CD4-positive, alpha-beta memory T cell (primary cell): ENCODE data around the gene RUSC2. TPM values are rescaled to one million over a fixed set of nuclear protein-coding genes. Genes with fewer than 3 reads are reported as not detected.

ENCODE experiments used
- CTCF ChIA-PET: fragments of 350-600 bp; sonication (Branson Sonifier 250); formaldehyde crosslinking; loops from one replicate; lab custom pipeline; 2021; ENCODE audit warnings: inconsistent platforms; ENCODE audit not compliant: partially characterized antibody; lab: Charles Lee
- POLR2A ChIA-PET: fragments of 350-600 bp; sonication (Branson Sonifier 250); formaldehyde crosslinking; loops from one replicate; lab custom pipeline; 2021; ENCODE audit not compliant: partially characterized antibody; lab: Charles Lee
- DNase-seq, 5 donors: peaks; one replicate each; pipeline versions ENCODE4 v3.0.0 to v3.0.0-alpha.2; 2020 to 2022; ENCODE audit warnings: mixed read lengths in 1 of 5
- H3K27ac ChIP-seq: one replicate; pipeline ENCODE4 v1.7.0; 2013; ENCODE audit warnings: low read depth, low read length
- H3K27me3 ChIP-seq: 2 replicates; pipeline ENCODE4 v1.7.0; 2013; ENCODE audit warnings: mild to moderate bottlenecking, low read length, moderate library complexity; ENCODE audit not compliant: insufficient read depth
- H3K36me3 ChIP-seq: 2 replicates; pipeline ENCODE4 v1.7.0; 2013; ENCODE audit warnings: mild to moderate bottlenecking, low read length, moderate library complexity; ENCODE audit not compliant: insufficient read depth
- H3K4me1 ChIP-seq: 2 replicates; pipeline ENCODE4 v1.7.0; 2013; ENCODE audit warnings: mild to moderate bottlenecking, low read length, moderate library complexity; ENCODE audit not compliant: insufficient read depth
- H3K4me3 ChIP-seq, 2 donors: one replicate each; pipeline ENCODE4 v1.7.0; 2013; ENCODE audit warnings: low read length in 2 of 2, mild to moderate bottlenecking in 1 of 2
- H3K9me3 ChIP-seq, 2 donors: one replicate each; pipeline ENCODE4 v1.7.0; 2013; ENCODE audit warnings: low read length in 2 of 2, control low read depth in 1 of 2; ENCODE audit not compliant: control insufficient read depth in 1 of 2
- H3K27ac Mint-ChIP-seq, 7 donors: one replicate each; pipeline ENCODE4 v1.8.0; 2020 to 2021; ENCODE audit warnings: mixed read lengths in 7 of 7, mild to moderate bottlenecking in 6 of 7, inconsistent platforms in 3 of 7, moderate library complexity in 3 of 7
- H3K27me3 Mint-ChIP-seq, 2 donors: one replicate each; pipeline ENCODE4 v1.8.0; 2020 to 2021; ENCODE audit warnings: mixed read lengths in 2 of 2
- H3K36me3 Mint-ChIP-seq, 2 donors: one replicate each; pipeline ENCODE4 v1.8.0; 2020 to 2021; ENCODE audit warnings: mixed read lengths in 2 of 2, inconsistent platforms in 1 of 2, mild to moderate bottlenecking in 1 of 2
- H3K4me1 Mint-ChIP-seq, 4 donors: one replicate each; pipeline ENCODE4 v1.8.0; 2020 to 2021; ENCODE audit warnings: mixed read lengths in 4 of 4, mild to moderate bottlenecking in 1 of 4
- H3K4me3 Mint-ChIP-seq, 8 donors: one replicate each; pipeline ENCODE4 v1.8.0; 2020 to 2021; ENCODE audit warnings: mixed read lengths in 8 of 8, mild to moderate bottlenecking in 7 of 8, moderate library complexity in 6 of 8, inconsistent platforms in 3 of 8
- H3K9me3 Mint-ChIP-seq, 8 donors: one replicate each; pipeline ENCODE4 v1.8.0; 2020 to 2021; ENCODE audit warnings: mixed read lengths in 8 of 8, mild to moderate bottlenecking in 5 of 8, inconsistent platforms in 3 of 8, moderate library complexity in 1 of 8
- intact Hi-C: fragments of 100-400 bp; cut with micrococcal nuclease; formaldehyde crosslinking; loops from one replicate; pipeline ENCODE4 v1.15.1; 2023
- polyA plus RNA-seq, 2 donors: library from polyadenylated mRNA; unstranded; fragments of 300-500 nt; fragmentation: Illumina TruSeq; gene quantifications; one replicate each; pipeline ENCODE4 v1.2.3, GENCODE V29; 2021
- total RNA-seq, 2 experiments: library from RNA; stranded (reverse); gene quantifications; one replicate each; pipeline ENCODE4 v1.2.3, GENCODE V29; 2021

Gene RUSC2
- under 1 TPM; 0.50 to 0.55 TPM for total RNA-seq
- under 1 TPM in 1 of 2 donors, not detected in 1; 0.05 TPM for polyA plus RNA-seq

GRCh38 chr9:35489313-35490154 lies at the start of gene RUSC2:
TSS of gene RUSC2 (plus strand) at chr9:35490111. CDS start at chr9:35546522, 56,411 bp downstream.
- intact Hi-C loops: loop anchor here (10.0 kb wide), 1 partner anchor 395 kb away; no protein-coding TSS in a partner anchor
- DNase-seq: peak in 4 of 5 donors; percentile 16 to 30 (median 24)
- no peaks in the 10 kb centered on the region for H3K9me3 ChIP-seq
- POLR2A ChIA-PET: no interaction called here
- Mint-ChIP-seq H3K27ac (peak within 1 kb of the TSS in 3 of 7 donors; percentile 31 to 36 (median 35)), H3K9me3 (no peaks in the 10 kb centered on the region), H3K27me3 (peaks cover 16 to 23% of the 10 kb centered on the region in 2 donors), H3K4me3 (peak within 1 kb of the TSS; percentile 55 to 85 (median 78)), H3K4me1 (peaks cover 7 to 20% (median 13%) of the 10 kb centered on the region in 4 donors), H3K36me3 (no peaks in the 10 kb centered on the region)
- H3K4me3 ChIP-seq: peak within 1 kb of the TSS in 1 of 2 donors; percentile 45
- peaks cover 11% of the 10 kb centered on the region for H3K4me1 ChIP-seq
- CTCF ChIA-PET: interaction anchor here (0.9 to 1.3 kb wide), 3 partner anchors 11 to 64 kb away, joined by 3 to 4 read pairs (median 3); no protein-coding TSS in a partner anchor
- H3K36me3 ChIP-seq: no peaks in the 10 kb centered on the region
- H3K27ac ChIP-seq: no peak within 1 kb of the TSS
- peaks cover 6% of the 10 kb centered on the region for H3K27me3 ChIP-seq

DNA sequence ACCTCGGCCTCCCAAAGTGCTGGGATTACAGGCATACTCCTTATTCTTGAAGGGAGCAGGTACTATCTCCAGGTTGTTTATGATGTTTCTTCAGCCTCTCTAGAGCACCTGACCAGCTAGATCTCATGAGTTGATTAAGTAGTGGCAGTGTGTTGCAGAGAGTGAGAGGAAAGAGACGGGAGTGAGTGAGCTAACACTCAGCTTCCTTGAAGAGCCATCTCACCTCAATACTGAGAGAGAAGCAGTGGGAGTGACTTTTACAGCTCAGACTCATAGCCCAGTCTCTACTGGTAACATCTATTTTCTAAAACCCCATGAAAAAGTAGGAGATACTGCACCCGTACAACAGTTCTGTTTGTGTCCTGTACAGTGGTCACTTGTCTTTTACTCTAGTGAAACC lies 43.9 kb upstream of the RUSC2 start:
- POLR2A ChIA-PET: no interaction called here
- Histone ChIP-seq H3K4me1 (no peaks in the 10 kb centered on the region), H3K27me3 (peaks cover 18% of the 10 kb centered on the region), H3K36me3 (no peaks in the 10 kb centered on the region), H3K4me3 (no peak overlapping the region), H3K27ac (no peak overlapping the region), H3K9me3 (no peaks in the 10 kb centered on the region)
- H3K36me3 Mint-ChIP-seq: no peaks in the 10 kb centered on the region
- no peaks in the 10 kb centered on the region for H3K4me1 Mint-ChIP-seq
- DNase-seq: no peak
- intact Hi-C loops: no loop called here
- no peak overlapping the region for H3K4me3 Mint-ChIP-seq
- no peaks in the 10 kb centered on the region for H3K9me3 Mint-ChIP-seq
- no peak overlapping the region for H3K27ac Mint-ChIP-seq
- CTCF ChIA-PET: no interaction called here
- peaks cover 29 to 35% of the 10 kb centered on the region in 2 donors for H3K27me3 Mint-ChIP-seq

- Histone ChIP-seq H3K27ac (no peak overlapping the region), H3K27me3 (peaks cover 19% of the 10 kb centered on the region), H3K9me3 (peaks cover 0 to 4% of the 10 kb centered on the region in 2 donors), H3K36me3 (no peaks in the 10 kb centered on the region), H3K4me1 (no peaks in the 10 kb centered on the region), H3K4me3 (no peak overlapping the region)
- intact Hi-C loops: no loop called here
- no peaks in the 10 kb centered on the region for H3K4me1 Mint-ChIP-seq
- peaks cover 41 to 48% of the 10 kb centered on the region in 2 donors for H3K27me3 Mint-ChIP-seq
- ChIA-PET CTCF (no interaction called here), POLR2A (no interaction called here)
- DNase-seq: no peak
- H3K27ac Mint-ChIP-seq: no peak overlapping the region
- H3K9me3 Mint-ChIP-seq: peaks cover 0 to 17% (median 10%) of the 10 kb centered on the region in 8 donors
- no peaks in the 10 kb centered on the region for H3K36me3 Mint-ChIP-seq
- no peak overlapping the region for H3K4me3 Mint-ChIP-seq
Measured at GRCh38 chr9:35448496-35448895, 41.4 kb upstream of the RUSC2 start.

- no peaks in the 10 kb centered on the region for H3K4me1 Mint-ChIP-seq
- CTCF ChIA-PET: no interaction called here
Measured at GRCh38 chr9:35452481-35452880, 37.4 kb upstream of the RUSC2 start.

GRCh38 chr9:35453786-35454185 lies 36.1 kb upstream of the RUSC2 start:
- DNase-seq: no peak
- Mint-ChIP-seq H3K9me3 (peaks cover 3 to 34% (median 18%) of the 10 kb centered on the region in 8 donors), H3K27me3 (peaks cover 27 to 37% of the 10 kb centered on the region in 2 donors), H3K4me3 (no peak overlapping the region), H3K4me1 (no peaks in the 10 kb centered on the region), H3K27ac (no peak overlapping the region), H3K36me3 (no peaks in the 10 kb centered on the region)
- no peaks in the 10 kb centered on the region for H3K36me3 ChIP-seq
- POLR2A ChIA-PET: no interaction called here
- peaks cover 10% of the 10 kb centered on the region for H3K27me3 ChIP-seq
- no peak overlapping the region for H3K27ac ChIP-seq
- CTCF ChIA-PET: no interaction called here
- intact Hi-C loops: no loop called here
- H3K4me3 ChIP-seq: no peak overlapping the region
- no peaks in the 10 kb centered on the region for H3K4me1 ChIP-seq
- peaks cover 0 to 4% of the 10 kb centered on the region in 2 donors for H3K9me3 ChIP-seq

More at GRCh38 chr9:35452481-35452880, 37.4 kb upstream of the RUSC2 start:
- intact Hi-C loops: no loop called here
- Histone ChIP-seq H3K4me1 (no peaks in the 10 kb centered on the region), H3K4me3 (no peak overlapping the region), H3K9me3 (peaks cover 0 to 4% of the 10 kb centered on the region in 2 donors), H3K27ac (no peak overlapping the region), H3K36me3 (no peaks in the 10 kb centered on the region), H3K27me3 (peaks cover 13% of the 10 kb centered on the region)
- POLR2A ChIA-PET: no interaction called here
- Mint-ChIP-seq H3K36me3 (no peaks in the 10 kb centered on the region), H3K27ac (no peak overlapping the region), H3K9me3 (peaks cover 3 to 34% (median 18%) of the 10 kb centered on the region in 8 donors), H3K4me3 (no peak overlapping the region), H3K27me3 (peaks cover 26 to 38% of the 10 kb centered on the region in 2 donors)
- DNase-seq: no peak

DNA sequence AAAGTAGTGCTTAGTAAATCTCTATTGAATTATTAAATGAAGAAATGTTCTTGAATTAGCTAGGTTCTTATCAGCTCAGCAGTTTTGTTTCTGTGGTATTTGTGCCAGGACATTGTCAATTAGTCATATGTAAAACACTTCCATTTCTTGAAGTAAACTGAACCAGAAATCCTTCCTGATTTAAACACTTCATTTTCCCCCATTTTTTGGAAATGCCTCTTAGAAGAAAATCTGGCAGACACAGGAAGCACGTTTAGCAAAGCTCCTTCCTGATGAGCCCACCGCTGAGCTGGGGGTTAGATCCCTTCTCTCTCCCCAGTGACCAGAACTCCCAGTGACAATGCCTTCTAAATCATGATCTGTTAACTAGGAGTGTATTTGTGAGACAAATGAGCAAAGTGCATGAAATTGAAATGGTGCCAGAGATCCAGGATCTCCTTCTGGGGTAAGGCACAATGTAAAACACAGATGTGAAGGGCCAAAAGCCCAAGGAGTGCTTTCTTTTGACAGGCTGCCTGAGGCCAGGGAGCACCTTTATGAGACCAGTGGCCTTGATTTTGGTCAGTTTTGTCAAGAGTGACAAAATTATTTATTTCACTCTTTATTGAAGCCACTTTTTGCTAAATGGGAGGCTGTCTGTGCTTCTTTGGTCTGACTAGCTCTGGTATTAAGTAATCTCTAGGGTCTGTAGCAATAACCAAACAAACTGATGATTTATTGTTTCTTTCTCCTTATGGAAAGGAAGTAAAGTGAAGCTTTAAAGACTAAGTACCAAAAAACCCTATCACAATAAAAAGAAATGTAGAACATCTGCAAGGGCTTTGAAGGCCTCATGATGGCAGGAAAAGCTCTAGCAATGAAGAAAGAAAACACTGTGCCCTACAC lies 25.5 kb upstream of the RUSC2 start:
- no peak for DNase-seq
- H3K27ac Mint-ChIP-seq: no peak overlapping the region
- ChIA-PET POLR2A (no interaction called here), CTCF (no interaction called here)
- no peaks in the 10 kb centered on the region for H3K27me3 ChIP-seq
- H3K4me3 ChIP-seq: no peak overlapping the region
- H3K27me3 Mint-ChIP-seq: peaks cover 19 to 27% of the 10 kb centered on the region in 2 donors
- no peak overlapping the region for H3K4me3 Mint-ChIP-seq
- peaks cover 4% of the 10 kb centered on the region in 2 donors for H3K36me3 Mint-ChIP-seq
- H3K36me3 ChIP-seq: no peaks in the 10 kb centered on the region
- peaks cover 0 to 35% (median 16%) of the 10 kb centered on the region in 8 donors for H3K9me3 Mint-ChIP-seq
- H3K4me1 Mint-ChIP-seq: no peaks in the 10 kb centered on the region
- H3K27ac ChIP-seq: no peak overlapping the region
- H3K4me1 ChIP-seq: no peaks in the 10 kb centered on the region
- intact Hi-C loops: no loop called here
- H3K9me3 ChIP-seq: no peaks in the 10 kb centered on the region

DNA sequence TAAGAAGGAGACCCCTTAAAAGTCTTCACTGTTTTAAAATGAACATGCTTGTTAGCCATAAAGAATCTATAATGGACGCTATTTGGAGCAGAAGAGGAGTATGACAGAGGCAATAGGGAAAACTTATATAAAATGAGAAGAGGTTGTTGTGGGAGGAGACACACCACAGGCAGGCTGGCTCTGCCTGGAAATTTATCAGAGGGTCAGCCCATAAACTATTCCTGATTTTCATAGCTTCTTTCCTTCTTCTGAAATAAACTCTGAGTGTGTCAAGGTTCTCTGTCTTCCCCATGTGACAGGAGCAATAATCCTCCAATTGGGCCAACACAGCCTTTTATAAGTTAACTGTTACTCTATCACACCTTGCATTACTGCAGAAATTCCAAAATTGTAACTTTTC lies 19.6 kb upstream of the RUSC2 start:
- ChIA-PET CTCF (no interaction called here), POLR2A (no interaction called here)
- no peak overlapping the region for H3K4me3 ChIP-seq
- Mint-ChIP-seq H3K27ac (no peak overlapping the region), H3K36me3 (no peaks in the 10 kb centered on the region), H3K27me3 (peaks cover 21 to 28% of the 10 kb centered on the region in 2 donors), H3K9me3 (no peaks in the 10 kb centered on the region), H3K4me1 (no peaks in the 10 kb centered on the region), H3K4me3 (no peak overlapping the region)
- DNase-seq: no peak
- H3K27me3 ChIP-seq: no peaks in the 10 kb centered on the region
- H3K27ac ChIP-seq: no peak overlapping the region
- intact Hi-C loops: no loop called here
- no peaks in the 10 kb centered on the region for H3K36me3 ChIP-seq
- no peaks in the 10 kb centered on the region for H3K9me3 ChIP-seq
- H3K4me1 ChIP-seq: no peaks in the 10 kb centered on the region
